B cell (primary cell): Measurements from ENCODE around the gene ISOC2. TPM values are rescaled to one million over a fixed set of nuclear protein-coding genes. Genes with fewer than 3 reads are reported as not detected.

Experiments
- ATAC-seq: fragments of 200-7000 bp; cut with Tn5 transposase; one replicate; pipeline ENCODE4 v1.10.0; 2021; ENCODE audit warnings: low read depth, mild to moderate bottlenecking, moderate number of reproducible peaks, moderate library complexity
- CTCF ChIA-PET: fragments of 350-600 bp; sonication (Branson Sonifier 250); formaldehyde crosslinking; loops from one replicate; lab custom pipeline; 2021; ENCODE audit warnings: antibody characterized with exemption, inconsistent platforms; lab: Charles Lee
- POLR2A ChIA-PET: fragments of 350-600 bp; sonication (Branson Sonifier 250); formaldehyde crosslinking; loops from one replicate; lab custom pipeline; 2021; ENCODE audit warnings: antibody characterized with exemption; lab: Charles Lee
- DNase-seq: peaks from one replicate; pipeline ENCODE4 v3.0.0; 2013
- H2AFZ ChIP-seq: 2 replicates; pipeline ENCODE4 v1.6.1; 2012; ENCODE audit warnings: mild to moderate bottlenecking, low read depth, low read length; ENCODE audit not compliant: insufficient read depth, poor library complexity, severe bottlenecking
- H3K27ac ChIP-seq, 2 donors: 1 replicate in 1 of 2; 2 replicates in 1 of 2; pipeline ENCODE4 v1.5.1; 2012 to 2013; ENCODE audit warnings: low read length in 2 of 2, mild to moderate bottlenecking in 2 of 2, moderate library complexity in 1 of 2
- H3K27me3 ChIP-seq, 4 experiments: fragments of 200-600 bp in 1 of 4; sonication (generic) in 1 of 4; replicated peaks in 1 of 4; 1 replicate in 2 of 4; 2 replicates in 2 of 4; pipeline versions ENCODE4 v1.6.1 to v1.7.0; 2013 to 2016; ENCODE audit warnings: low read length in 3 of 4, mild to moderate bottlenecking in 2 of 4, mixed read lengths in 1 of 4, moderate library complexity in 1 of 4; ENCODE audit not compliant: insufficient read depth in 4 of 4, control insufficient read depth in 3 of 4; ENCODE audit errors: control extremely low read depth in 1 of 4
- H3K36me3 ChIP-seq, 2 experiments: replicated peaks in 1 of 2; 1 replicate in 1 of 2; 2 replicates in 1 of 2; pipeline versions ENCODE4 v1.6.1 to v1.7.1; 2013; ENCODE audit warnings: low read length in 1 of 2; ENCODE audit not compliant: insufficient read depth in 2 of 2, control insufficient read depth in 1 of 2; ENCODE audit errors: control extremely low read depth in 1 of 2, extremely low read depth in 1 of 2
- H3K4me1 ChIP-seq, 2 donors: fragments of 200-600 bp in 1 of 2; sonication (generic) in 1 of 2; 1 replicate in 1 of 2; 2 replicates in 1 of 2; pipeline versions ENCODE4 v1.5.1 to v1.6.1; 2013 to 2017; ENCODE audit warnings: low read length in 2 of 2; ENCODE audit not compliant: control insufficient read depth in 2 of 2, insufficient read depth in 2 of 2
- H3K4me2 ChIP-seq: replicated peaks from 2 replicates; pipeline ENCODE3; 2012; ENCODE audit warnings: mild to moderate bottlenecking, low read depth, low read length; ENCODE audit not compliant: poor library complexity, severe bottlenecking
- H3K4me3 ChIP-seq, 5 experiments: fragments of 200-600 bp in 1 of 5; sonication (generic) in 1 of 5; 1 replicate in 3 of 5; 2 replicates in 2 of 5; pipeline versions ENCODE4 v1.5.1 to v1.7.0; 2011 to 2016; ENCODE audit warnings: low read length in 4 of 5, mild to moderate bottlenecking in 4 of 5, low read depth in 2 of 5, control low read depth in 1 of 5, moderate library complexity in 1 of 5; ENCODE audit not compliant: insufficient read depth in 1 of 5; ENCODE audit errors: control extremely low read depth in 1 of 5, extremely low read depth in 1 of 5
- H3K79me2 ChIP-seq: fragments of 200-600 bp; sonication (generic); one replicate; pipeline ENCODE4 v1.6.0; 2016; ENCODE audit warnings: low read length; ENCODE audit not compliant: control insufficient read depth, insufficient read depth
- H3K9ac ChIP-seq: fragments of 200-600 bp; sonication (generic); 2 replicates; pipeline ENCODE4 v1.6.1; 2017; ENCODE audit warnings: mild to moderate bottlenecking, low read length, moderate library complexity
- H3K9me3 ChIP-seq, 3 donors: one replicate each; pipeline versions ENCODE4 v1.6.1 to v1.7.1; 2013; ENCODE audit warnings: low read length in 2 of 3; ENCODE audit not compliant: control insufficient read depth in 2 of 3, insufficient read depth in 1 of 3; ENCODE audit errors: control extremely low read depth in 1 of 3
- H4K20me1 ChIP-seq: 2 replicates; pipeline ENCODE4 v1.6.0; 2012; ENCODE audit warnings: mild to moderate bottlenecking, low read length; ENCODE audit not compliant: insufficient read depth, control insufficient read depth, poor library complexity, severe bottlenecking
- H3K27ac Mint-ChIP-seq: one replicate; pipeline ENCODE4 v1.8.0; 2021; ENCODE audit warnings: mixed read lengths
- H3K27me3 Mint-ChIP-seq: one replicate; pipeline ENCODE4 v1.8.0; 2021; ENCODE audit warnings: mixed read lengths
- H3K4me1 Mint-ChIP-seq: one replicate; pipeline ENCODE4 v1.8.0; 2021; ENCODE audit warnings: mixed read lengths
- H3K4me3 Mint-ChIP-seq: one replicate; pipeline ENCODE4 v1.8.0; 2021; ENCODE audit warnings: mixed read lengths
- H3K9me3 Mint-ChIP-seq: one replicate; pipeline ENCODE4 v1.8.0; 2022; ENCODE audit warnings: mixed read lengths; ENCODE audit not compliant: insufficient read depth
- EZH2 ChIP-seq: IDR thresholded peaks from 2 replicates; pipeline ENCODE4 v1.6.1; 2012; ENCODE audit warnings: borderline replicate concordance, low read depth, mild to moderate bottlenecking, moderate library complexity, low read length; ENCODE audit not compliant: insufficient read depth, poor library complexity, severe bottlenecking
- WGBS: methylation state at CpG from one replicate; pipeline ENCODE4 v1.1.5; 2013; ENCODE audit warnings: missing lambda C conversion rate; ENCODE audit not compliant: insufficient coverage; 5-methylcytosine and 5-hydroxymethylcytosine counted together
- intact Hi-C: fragments of 100-400 bp; cut with micrococcal nuclease; formaldehyde crosslinking; loops from one replicate; pipeline ENCODE4 v1.10.0; 2022
- polyA plus RNA-seq: library from polyadenylated mRNA; depleted of rRNA; stranded (reverse); fragments of >200 nt; gene quantifications from 2 replicates; pipeline ENCODE4 v1.2.3, GENCODE V29; 2012
- total RNA-seq, 2 donors: library from RNA; stranded (reverse); fragments of 120-200 nt in 1 of 2; gene quantifications; 1 replicate in 1 of 2; 2 replicates in 1 of 2; pipeline versions ENCODE4 v1.2.3 to v1.2.4, GENCODE V29; 2013 to 2022
- TF ChIP-seq, protein P1 (sequence below): fragments of 200-600 bp; IDR thresholded peaks from one replicate; pipeline ENCODE4 v1.8.0; 2022; ENCODE audit warnings: antibody characterized with exemption, mild to moderate bottlenecking

The ISOC2 gene
- total and polyA plus RNA-seq, 2 donors (not counting 1 experiment from before 2014, with no cell fraction given): 10.0 to 27.6 TPM

GRCh38 chr19:55473225-55474012 is 12.0 kb upstream of the ISOC2 start:
- Histone ChIP-seq H3K9ac (no peak overlapping the region), H3K4me1 (peaks cover 15 to 21% of the 10 kb centered on the region in 2 donors), H2AFZ (no peak overlapping the region), H3K27me3 (no peaks in the 10 kb centered on the region), H3K27ac (no peak overlapping the region), H3K4me3 (no peak overlapping the region), H3K9me3 (no peaks in the 10 kb centered on the region), H3K4me2 (no peak overlapping the region), H4K20me1 (peaks cover 6% of the 10 kb centered on the region), H3K79me2 (peaks cover 11% of the 10 kb centered on the region), H3K36me3 (no peaks in the 10 kb centered on the region)
- no peaks in the 10 kb centered on the region for H3K9me3 Mint-ChIP-seq
- H3K27me3 Mint-ChIP-seq: no peaks in the 10 kb centered on the region
- intact Hi-C loops: no loop called here
- peaks cover 18% of the 10 kb centered on the region for H3K4me1 Mint-ChIP-seq
- no peak for ATAC-seq
- no peak overlapping the region for H3K4me3 Mint-ChIP-seq
- DNase-seq: no peak
- TF ChIP-seq EZH2: no peak
- TF ChIP-seq, protein P1, sequence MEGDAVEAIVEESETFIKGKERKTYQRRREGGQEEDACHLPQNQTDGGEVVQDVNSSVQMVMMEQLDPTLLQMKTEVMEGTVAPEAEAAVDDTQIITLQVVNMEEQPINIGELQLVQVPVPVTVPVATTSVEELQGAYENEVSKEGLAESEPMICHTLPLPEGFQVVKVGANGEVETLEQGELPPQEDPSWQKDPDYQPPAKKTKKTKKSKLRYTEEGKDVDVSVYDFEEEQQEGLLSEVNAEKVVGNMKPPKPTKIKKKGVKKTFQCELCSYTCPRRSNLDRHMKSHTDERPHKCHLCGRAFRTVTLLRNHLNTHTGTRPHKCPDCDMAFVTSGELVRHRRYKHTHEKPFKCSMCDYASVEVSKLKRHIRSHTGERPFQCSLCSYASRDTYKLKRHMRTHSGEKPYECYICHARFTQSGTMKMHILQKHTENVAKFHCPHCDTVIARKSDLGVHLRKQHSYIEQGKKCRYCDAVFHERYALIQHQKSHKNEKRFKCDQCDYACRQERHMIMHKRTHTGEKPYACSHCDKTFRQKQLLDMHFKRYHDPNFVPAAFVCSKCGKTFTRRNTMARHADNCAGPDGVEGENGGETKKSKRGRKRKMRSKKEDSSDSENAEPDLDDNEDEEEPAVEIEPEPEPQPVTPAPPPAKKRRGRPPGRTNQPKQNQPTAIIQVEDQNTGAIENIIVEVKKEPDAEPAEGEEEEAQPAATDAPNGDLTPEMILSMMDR: no peak
- no peak overlapping the region for H3K27ac Mint-ChIP-seq
- 89% methylated on average over 11 of the region's 16 CpGs for WGBS
- ChIA-PET CTCF (interaction anchor here (1.0 to 5.1 kb wide), 3 partner anchors 12 to 179 kb away, joined by 3 to 45 read pairs (median 11); partner anchors contain the start of gene ISOC2), POLR2A (no interaction called here)

- Histone ChIP-seq H3K27ac (no peak overlapping the region), H3K79me2 (peaks cover under 1% of the 10 kb centered on the region), H2AFZ (no peak overlapping the region), H3K9me3 (no peaks in the 10 kb centered on the region), H3K4me2 (no peak overlapping the region), H3K9ac (no peak overlapping the region), H4K20me1 (no peaks in the 10 kb centered on the region), H3K4me1 (peaks cover 13 to 21% of the 10 kb centered on the region in 2 donors), H3K27me3 (no peaks in the 10 kb centered on the region), H3K4me3 (no peak overlapping the region), H3K36me3 (no peaks in the 10 kb centered on the region)
- H3K27me3 Mint-ChIP-seq: no peaks in the 10 kb centered on the region
- POLR2A ChIA-PET: no interaction called here
- H3K4me1 Mint-ChIP-seq: peaks cover 13% of the 10 kb centered on the region
- no peak for TF ChIP-seq EZH2
- TF ChIP-seq, protein P1: no peak
- ATAC-seq (no peak), DNase-seq (no peak)
- H3K9me3 Mint-ChIP-seq: no peaks in the 10 kb centered on the region
- intact Hi-C loops: no loop called here
- no peak overlapping the region for H3K27ac Mint-ChIP-seq
- CTCF ChIA-PET: no interaction called here
- 85% methylated on average over 8 of the region's 8 CpGs for WGBS
- H3K4me3 Mint-ChIP-seq: no peak overlapping the region
Observed at GRCh38 chr19:55472463-55472862, 11.0 kb upstream of the ISOC2 start.
